T-cell (primary cell): ENCODE measurements around the gene ROBO4. TPM values are rescaled to one million over a fixed set of nuclear protein-coding genes. Genes with fewer than 3 reads are reported as not detected.

Experiments
- ATAC-seq, 4 experiments: fragments of 200-7000 bp in 3 of 4; fragments of 150-1000 bp in 1 of 4; cut with Tn5 transposase; replicated peaks in 1 of 4; 1 replicate in 3 of 4; 2 replicates in 1 of 4; pipeline ENCODE4 v1.10.0; 2021; ENCODE audit warnings: moderate library complexity in 3 of 4, mild to moderate bottlenecking in 2 of 4, moderate number of reproducible peaks in 1 of 4
- CTCF ChIA-PET, 2 donors: fragments of 300-600 bp; sonication (Branson Sonifier 250); formaldehyde crosslinking; loops; one replicate each; lab custom pipeline; 2022; ENCODE audit warnings: antibody characterized with exemption in 2 of 2; lab: Charles Lee
- POLR2A ChIA-PET, 2 donors: fragments of 300-600 bp; sonication (Branson Sonifier 250); formaldehyde crosslinking; loops; one replicate each; lab custom pipeline; 2022; ENCODE audit warnings: antibody characterized with exemption in 2 of 2; lab: Charles Lee
- DNase-seq, 35 experiments: peaks; one replicate each; pipeline versions ENCODE4 v3.0.0 to v3.0.0-alpha.2; 2013 to 2023
- H3K27ac ChIP-seq: one replicate; pipeline ENCODE4 v1.5.1; 2013; ENCODE audit warnings: low read length
- H3K27me3 ChIP-seq, 2 experiments: replicated peaks in 1 of 2; 1 replicate in 1 of 2; 2 replicates in 1 of 2; pipeline versions ENCODE4 v1.6.1 to v1.7.0; 2013; ENCODE audit warnings: low read length in 1 of 2, mixed read lengths in 1 of 2; ENCODE audit not compliant: control insufficient read depth in 2 of 2, insufficient read depth in 2 of 2; ENCODE audit errors: extremely low read depth in 1 of 2
- H3K36me3 ChIP-seq, 2 donors: 1 replicate in 1 of 2; 2 replicates in 1 of 2; pipeline versions ENCODE4 v1.6.1 to v1.7.0; 2013; ENCODE audit warnings: low read length in 1 of 2; ENCODE audit not compliant: control insufficient read depth in 2 of 2, insufficient read depth in 1 of 2; ENCODE audit errors: extremely low read depth in 1 of 2
- H3K4me1 ChIP-seq, 2 experiments: 1 replicate in 1 of 2; 2 replicates in 1 of 2; pipeline versions ENCODE4 v1.6.1 to v1.7.0; 2013; ENCODE audit warnings: low read length in 2 of 2, mixed read lengths in 1 of 2; ENCODE audit not compliant: insufficient read depth in 2 of 2, control insufficient read depth in 1 of 2; ENCODE audit errors: extremely low read depth in 1 of 2
- H3K4me3 ChIP-seq, 2 donors: 1 replicate in 1 of 2; 2 replicates in 1 of 2; pipeline versions ENCODE4 v1.5.1 to v1.7.0; 2013; ENCODE audit warnings: mild to moderate bottlenecking in 2 of 2, low read length in 1 of 2, moderate library complexity in 1 of 2; ENCODE audit not compliant: control insufficient read depth in 1 of 2; ENCODE audit errors: extremely low read depth in 1 of 2
- H3K9me3 ChIP-seq: 2 replicates; pipeline ENCODE4 v1.7.0; 2013
- H3K27ac Mint-ChIP-seq, 2 donors: one replicate each; pipeline ENCODE4 v1.8.0; 2020 to 2021; ENCODE audit warnings: mild to moderate bottlenecking in 2 of 2, mixed read lengths in 2 of 2
- H3K27me3 Mint-ChIP-seq, 2 donors: one replicate each; pipeline ENCODE4 v1.8.0; 2021 to 2022; ENCODE audit warnings: mixed read lengths in 2 of 2
- H3K36me3 Mint-ChIP-seq: one replicate; pipeline ENCODE4 v1.8.0; 2021; ENCODE audit warnings: mixed read lengths
- H3K4me1 Mint-ChIP-seq, 3 donors: one replicate each; pipeline ENCODE4 v1.8.0; 2020 to 2022; ENCODE audit warnings: mixed read lengths in 3 of 3, mild to moderate bottlenecking in 1 of 3
- H3K4me3 Mint-ChIP-seq, 3 donors: one replicate each; pipeline ENCODE4 v1.8.0; 2020 to 2022; ENCODE audit warnings: mild to moderate bottlenecking in 3 of 3, mixed read lengths in 3 of 3, moderate library complexity in 3 of 3
- H3K9me3 Mint-ChIP-seq, 3 donors: one replicate each; pipeline ENCODE4 v1.8.0; 2020 to 2022; ENCODE audit warnings: mixed read lengths in 3 of 3
- WGBS: methylation state at CpG from one replicate; pipeline ENCODE4 v1.1.5; 2013; ENCODE audit warnings: missing lambda C conversion rate; ENCODE audit not compliant: insufficient coverage; 5-methylcytosine and 5-hydroxymethylcytosine counted together
- total RNA-seq, 35 experiments: library from RNA in 6 of 35; stranded (reverse) in 6 of 35; fragments of 120-200 nt in 1 of 35; gene quantifications; one replicate each; pipeline versions ENCODE4 v1.2.1 to v1.2.4 and lab custom pipeline; 2013 to 2026

Gene ROBO4
- total RNA-seq, 5 donors from 2014 or later (not counting 1 experiment from before 2014, with no cell fraction given): 0.41 to 0.59 (median 0.50) TPM; not detected in 2

DNA sequence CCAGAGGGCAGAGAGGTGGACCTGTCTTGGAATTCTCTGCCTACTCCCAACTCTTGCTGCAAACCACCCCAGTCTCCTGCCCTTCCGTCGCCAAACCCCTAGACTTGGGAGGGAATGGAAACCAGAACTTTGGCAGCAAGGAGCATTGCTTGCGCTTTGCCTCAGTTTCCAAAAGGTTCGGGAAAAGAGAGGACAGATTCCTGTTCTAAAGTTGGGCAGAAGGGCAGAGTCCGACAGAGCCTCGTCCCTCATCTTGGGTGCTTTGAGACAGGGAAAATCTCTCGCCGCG is 32.8 kb downstream of the ROBO4 start:
- CTCF ChIA-PET: interaction anchor here in 1 of 2 donors (1.4 kb wide), 1 partner anchor 66 kb away, joined by 3 read pairs; no protein-coding TSS in a partner anchor
- Mint-ChIP-seq H3K4me3 (peak overlapping the region in 1 of 3 donors; percentile 28), H3K9me3 (no peaks in the 10 kb centered on the region), H3K27ac (no peak overlapping the region), H3K36me3 (no peaks in the 10 kb centered on the region), H3K4me1 (peaks cover 51 to 56% (median 52%) of the 10 kb centered on the region in 3 donors), H3K27me3 (peaks cover 73 to 93% of the 10 kb centered on the region in 2 donors)
- Histone ChIP-seq H3K4me3 (no peak overlapping the region), H3K4me1 (peaks cover 0 to 47% of the 10 kb centered on the region in 2 experiments), H3K36me3 (no peaks in the 10 kb centered on the region), H3K27ac (no peak overlapping the region), H3K27me3 (peaks cover 22 to 91% of the 10 kb centered on the region in 2 experiments), H3K9me3 (no peaks in the 10 kb centered on the region)
- POLR2A ChIA-PET: no interaction called here
- no peak for DNase-seq
- WGBS: 15% methylated on average over 7 of the region's 9 CpGs
- no peak for ATAC-seq

DNA sequence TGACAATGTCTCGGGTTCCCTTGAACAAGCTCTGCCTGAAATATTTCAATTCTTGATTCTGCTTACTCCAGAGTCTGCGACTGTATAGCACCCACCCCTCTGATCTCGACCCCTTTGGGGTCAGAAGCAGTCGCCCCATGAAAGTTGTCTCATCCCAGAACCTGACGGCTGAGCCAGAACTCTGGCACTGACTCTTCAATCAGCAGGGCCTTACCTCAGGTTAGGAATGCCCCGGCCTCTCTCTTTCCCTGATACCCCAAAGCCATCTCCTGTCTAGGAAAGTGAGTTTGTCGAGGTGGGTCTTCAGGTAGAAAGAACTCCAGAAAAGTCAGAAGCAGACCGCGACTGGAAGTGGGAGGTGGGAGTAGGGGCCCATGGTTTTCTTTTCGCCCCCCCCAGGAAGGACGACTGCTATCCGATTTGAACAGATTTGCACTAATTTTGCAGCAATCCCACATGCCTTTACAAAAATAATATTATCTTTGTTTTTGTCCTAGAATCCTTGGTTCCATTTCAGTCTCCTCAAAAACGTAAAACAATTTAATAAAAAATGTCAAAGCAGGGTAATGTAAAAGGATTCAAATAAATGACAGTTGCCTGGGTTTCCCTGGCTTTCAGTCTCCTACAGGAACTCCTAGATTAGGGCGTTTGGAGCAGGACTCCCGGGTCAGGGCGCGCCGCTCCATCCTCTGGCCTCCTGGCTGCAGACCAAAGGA is 33.3 kb downstream of the ROBO4 start:
- Mint-ChIP-seq H3K27me3 (peaks cover 71 to 92% of the 10 kb centered on the region in 2 donors), H3K27ac (peak overlapping the region in 1 of 2 donors; percentile 56), H3K4me3 (peak overlapping the region in 1 of 3 donors; percentile 28), H3K9me3 (no peaks in the 10 kb centered on the region), H3K36me3 (no peaks in the 10 kb centered on the region), H3K4me1 (peaks cover 47 to 53% (median 52%) of the 10 kb centered on the region in 3 donors)
- Histone ChIP-seq H3K4me3 (no peak overlapping the region), H3K4me1 (peaks cover 0 to 44% of the 10 kb centered on the region in 2 experiments), H3K27me3 (peaks cover 19 to 86% of the 10 kb centered on the region in 2 experiments), H3K36me3 (no peaks in the 10 kb centered on the region), H3K27ac (no peak overlapping the region), H3K9me3 (no peaks in the 10 kb centered on the region)
- no peak for ATAC-seq
- CTCF ChIA-PET: no interaction called here
- no peak for DNase-seq
- whole genome bisulfite sequencing: 14% methylated on average over 6 of the region's 18 CpGs
- POLR2A ChIA-PET: no interaction called here

DNA sequence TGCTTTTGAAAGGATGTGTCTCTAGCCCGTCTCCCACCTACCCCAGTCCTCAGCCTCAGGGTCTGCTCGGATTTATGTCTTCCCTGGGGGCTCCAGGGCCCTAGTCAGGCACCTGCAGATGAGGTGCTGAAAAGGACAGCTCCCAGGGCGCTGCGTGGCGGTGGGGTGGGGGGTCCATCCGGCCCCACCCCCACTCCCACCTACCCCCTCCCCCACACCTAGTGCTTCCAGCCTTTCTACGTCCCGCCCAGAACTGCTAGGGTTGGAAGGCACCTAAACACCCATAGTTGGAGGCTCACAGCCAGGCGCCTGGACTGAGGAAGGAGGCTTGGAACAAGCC is 33.9 kb downstream of the ROBO4 start:
- Mint-ChIP-seq H3K36me3 (no peaks in the 10 kb centered on the region), H3K4me3 (peak overlapping the region in 1 of 3 donors; percentile 8), H3K9me3 (no peaks in the 10 kb centered on the region), H3K4me1 (peaks cover 42 to 47% (median 47%) of the 10 kb centered on the region in 3 donors), H3K27me3 (peaks cover 68 to 89% of the 10 kb centered on the region in 2 donors), H3K27ac (no peak overlapping the region)
- Histone ChIP-seq H3K36me3 (no peaks in the 10 kb centered on the region), H3K4me1 (peaks cover 0 to 39% of the 10 kb centered on the region in 2 experiments), H3K9me3 (no peaks in the 10 kb centered on the region), H3K27ac (no peak overlapping the region), H3K27me3 (peaks cover 19 to 81% of the 10 kb centered on the region in 2 experiments), H3K4me3 (no peak overlapping the region)
- POLR2A ChIA-PET: no interaction called here
- DNase-seq: peak in 1 of 35 experiments; percentile 15
- ATAC-seq: peak in 1 of 4 experiments; percentile 26
- CTCF ChIA-PET: no interaction called here
- WGBS: 14% methylated on average over 3 of the region's 9 CpGs

DNA sequence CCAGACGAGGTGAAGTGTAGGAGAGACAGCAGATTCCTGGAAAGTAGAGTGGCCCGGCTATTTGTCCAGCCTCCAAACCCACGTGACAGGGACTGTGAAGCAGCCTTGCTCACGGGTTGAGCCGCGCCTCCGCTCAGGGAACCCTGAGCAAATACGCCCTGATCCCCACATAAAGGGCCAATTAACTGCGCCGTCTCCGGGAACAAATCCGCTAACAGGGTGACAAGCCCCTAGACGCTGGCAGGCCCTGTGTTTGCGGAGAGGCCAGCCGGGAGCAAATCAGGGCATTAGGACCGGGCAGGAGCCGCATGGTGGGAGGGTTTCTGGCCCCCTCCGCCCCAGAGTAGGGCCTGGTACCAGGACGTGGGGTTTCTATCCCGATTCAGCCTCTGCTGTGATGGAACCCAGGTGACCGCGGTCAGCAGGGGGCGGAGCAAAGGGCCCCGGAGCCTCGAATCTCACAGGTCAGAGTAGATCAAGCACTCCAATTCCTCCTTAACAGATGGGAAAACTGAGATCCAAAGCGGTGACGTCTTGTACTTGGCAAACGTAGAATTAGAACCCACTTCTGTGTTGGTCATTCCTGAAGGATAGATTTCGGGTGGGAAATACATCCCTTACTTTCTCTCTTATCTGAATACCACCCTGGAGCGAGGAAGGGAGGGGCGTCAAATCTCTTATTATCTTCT is 34.4 kb downstream of the ROBO4 start:
- no peak for DNase-seq
- H3K27ac Mint-ChIP-seq: no peak overlapping the region
- Histone ChIP-seq H3K9me3 (no peaks in the 10 kb centered on the region), H3K4me1 (peaks cover 0 to 34% of the 10 kb centered on the region in 2 experiments), H3K27me3 (peaks cover 18 to 76% of the 10 kb centered on the region in 2 experiments), H3K27ac (no peak overlapping the region), H3K36me3 (no peaks in the 10 kb centered on the region), H3K4me3 (no peak overlapping the region)
- H3K27me3 Mint-ChIP-seq: peaks cover 64 to 84% of the 10 kb centered on the region in 2 donors
- H3K4me3 Mint-ChIP-seq: peak overlapping the region in 1 of 3 donors; percentile 26
- no peaks in the 10 kb centered on the region for H3K9me3 Mint-ChIP-seq
- ATAC-seq: no peak
- peaks cover 37 to 42% (median 42%) of the 10 kb centered on the region in 3 donors for H3K4me1 Mint-ChIP-seq
- CTCF ChIA-PET: no interaction called here
- POLR2A ChIA-PET: no interaction called here
- no peaks in the 10 kb centered on the region for H3K36me3 Mint-ChIP-seq
- 9% methylated on average over 20 of the region's 31 CpGs for WGBS

DNA sequence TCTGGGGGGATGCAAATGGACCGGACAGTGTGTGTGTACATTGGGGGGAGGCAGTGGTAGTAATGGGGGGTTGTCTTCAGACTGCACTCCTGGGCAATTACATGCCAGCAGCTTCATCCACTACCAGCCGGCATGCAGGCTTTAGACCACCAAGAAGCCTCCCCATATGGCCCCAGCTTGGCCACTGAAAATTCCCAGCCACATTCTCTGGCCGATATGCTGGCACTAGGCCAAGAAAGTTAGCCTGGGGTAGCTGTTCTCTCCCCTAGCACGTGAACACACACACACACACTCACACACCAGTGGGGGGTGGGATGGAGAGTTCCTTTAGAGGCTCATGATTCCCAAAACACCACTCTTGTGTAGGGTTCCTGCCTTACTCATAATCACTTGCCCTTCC is 36.0 kb downstream of the ROBO4 start:
- Histone ChIP-seq H3K4me1 (peaks cover 0 to 28% of the 10 kb centered on the region in 2 experiments), H3K4me3 (no peak overlapping the region), H3K36me3 (no peaks in the 10 kb centered on the region), H3K27ac (no peak overlapping the region), H3K27me3 (peaks cover 13 to 71% of the 10 kb centered on the region in 2 experiments), H3K9me3 (no peaks in the 10 kb centered on the region)
- WGBS: no CpG with 5 or more reads among the region's 4 CpGs
- CTCF ChIA-PET: interaction anchor here in 1 of 2 donors (0.9 kb wide), 1 partner anchor 25 kb away, joined by 3 read pairs; no protein-coding TSS in a partner anchor
- Mint-ChIP-seq H3K27ac (no peak overlapping the region), H3K9me3 (no peaks in the 10 kb centered on the region), H3K27me3 (peaks cover 48 to 70% of the 10 kb centered on the region in 2 donors), H3K4me1 (peaks cover 23 to 28% (median 27%) of the 10 kb centered on the region in 3 donors), H3K4me3 (no peak overlapping the region), H3K36me3 (no peaks in the 10 kb centered on the region)
- POLR2A ChIA-PET: no interaction called here
- no peak for ATAC-seq
- no peak for DNase-seq

DNA sequence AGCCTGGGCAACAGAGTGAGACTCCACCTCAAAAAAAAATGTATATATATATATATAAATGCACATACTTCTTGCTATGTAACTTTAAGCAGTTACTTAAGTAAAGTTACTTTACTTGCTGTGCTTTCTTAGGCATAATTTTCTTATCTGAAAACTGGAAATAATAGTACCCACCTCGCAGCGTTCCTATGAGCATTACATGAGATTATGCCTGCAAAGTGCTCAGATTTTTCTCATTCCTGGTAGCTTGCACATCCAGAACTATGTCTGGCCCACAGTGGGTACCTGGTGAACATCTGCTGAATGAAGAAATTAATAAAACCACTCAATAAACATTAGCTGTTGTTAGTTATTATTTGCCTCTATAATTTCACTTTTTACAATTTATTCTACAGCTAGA is 38.5 kb downstream of the ROBO4 start:
- Histone ChIP-seq H3K4me1 (peaks cover 0 to 8% of the 10 kb centered on the region in 2 experiments), H3K9me3 (no peaks in the 10 kb centered on the region), H3K36me3 (no peaks in the 10 kb centered on the region), H3K27ac (no peak overlapping the region), H3K27me3 (peaks cover 12 to 49% of the 10 kb centered on the region in 2 experiments), H3K4me3 (no peak overlapping the region)
- Mint-ChIP-seq H3K4me1 (peaks cover 9 to 21% (median 16%) of the 10 kb centered on the region in 3 donors), H3K9me3 (no peaks in the 10 kb centered on the region), H3K27me3 (peaks cover 38 to 48% of the 10 kb centered on the region in 2 donors), H3K36me3 (no peaks in the 10 kb centered on the region), H3K27ac (no peak overlapping the region), H3K4me3 (no peak overlapping the region)
- ChIA-PET POLR2A (no interaction called here), CTCF (interaction anchor here (0.5 to 0.6 kb wide), 2 partner anchors 105 to 1489 kb away, joined by 3 read pairs; no protein-coding TSS in a partner anchor)
- DNase-seq (no peak), ATAC-seq (no peak)
- 85% methylated on average over 2 of the region's 2 CpGs for WGBS
